GM23338 (cell line): ENCODE measurements around the gene ATP2A3. TPM values are rescaled to one million over a fixed set of nuclear protein-coding genes. Genes with fewer than 3 reads are reported as not detected.

ENCODE experiments used
- ATAC-seq: fragments of 200-7000 bp; cut with Tn5 transposase; 3 replicates; pipeline ENCODE4 v1.9.1; 2020
- DNase-seq: peaks from one replicate; pipeline ENCODE4 v3.0.0-alpha.2; 2015; ENCODE audit warnings: low spot score
- H2AFZ ChIP-seq: fragments of 200-600 bp; sonication (generic); 2 replicates; pipeline ENCODE4 v1.8.0; 2016; ENCODE audit warnings: antibody characterized with exemption, mild to moderate bottlenecking, moderate library complexity
- H3F3A ChIP-seq: fragments of 200-600 bp; sonication (generic); replicated peaks from 2 replicates; pipeline ENCODE4 v1.8.0; 2017; ENCODE audit warnings: antibody characterized with exemption, mixed run types, low read depth
- H3K27ac ChIP-seq: fragments of 200-600 bp; sonication (generic); 2 replicates; pipeline ENCODE4 v1.6.1; 2016; ENCODE audit warnings: low read depth
- H3K27me3 ChIP-seq: fragments of 200-600 bp; sonication (generic); 2 replicates; pipeline ENCODE4 v1.8.0; 2016; ENCODE audit warnings: mild to moderate bottlenecking, mixed run types, moderate library complexity; ENCODE audit not compliant: insufficient read depth
- H3K36me3 ChIP-seq: fragments of 200-600 bp; sonication (generic); 2 replicates; pipeline ENCODE4 v1.8.0; 2016; ENCODE audit warnings: mild to moderate bottlenecking; ENCODE audit not compliant: insufficient read depth
- H3K4me1 ChIP-seq: fragments of 200-600 bp; sonication (generic); 2 replicates; pipeline ENCODE4 v1.8.0; 2016; ENCODE audit warnings: mild to moderate bottlenecking, moderate library complexity; ENCODE audit not compliant: insufficient read depth
- H3K4me2 ChIP-seq: fragments of 200-600 bp; sonication (generic); 2 replicates; pipeline ENCODE4 v1.7.1; 2017; ENCODE audit warnings: mixed run types
- H3K4me3 ChIP-seq: fragments of 200-600 bp; sonication (generic); 2 replicates; pipeline ENCODE4 v1.6.1; 2016; ENCODE audit warnings: mixed run types
- H3K79me2 ChIP-seq: fragments of 200-600 bp; sonication (generic); replicated peaks from 2 replicates; pipeline ENCODE4 v1.8.0; 2017; ENCODE audit warnings: mild to moderate bottlenecking; ENCODE audit not compliant: insufficient read depth
- H3K9me2 ChIP-seq: fragments of 200-600 bp; sonication (generic); 2 replicates; pipeline ENCODE4 v1.8.0; 2017; ENCODE audit not compliant: insufficient read depth
- H4K20me1 ChIP-seq: fragments of 200-600 bp; sonication (generic); replicated peaks from 2 replicates; pipeline ENCODE4 v1.8.0; 2017; ENCODE audit warnings: mild to moderate bottlenecking; ENCODE audit not compliant: insufficient read depth
- H3K27ac Mint-ChIP-seq: 2 replicates; pipeline ENCODE4 v1.8.0; 2020; ENCODE audit warnings: inconsistent platforms, mild to moderate bottlenecking, moderate library complexity, mixed read lengths
- H3K27me3 Mint-ChIP-seq: 3 replicates; pipeline ENCODE4 v1.8.0; 2022; ENCODE audit warnings: low read depth, mild to moderate bottlenecking, moderate library complexity, mixed read lengths, inconsistent platforms; ENCODE audit not compliant: insufficient read depth, poor library complexity
- H3K36me3 Mint-ChIP-seq: 3 replicates; pipeline ENCODE4 v1.8.0; 2021; ENCODE audit warnings: low read depth, mild to moderate bottlenecking, inconsistent platforms, moderate library complexity, mixed read lengths
- H3K4me1 Mint-ChIP-seq: 3 replicates; pipeline ENCODE4 v1.8.0; 2020; ENCODE audit warnings: mild to moderate bottlenecking, inconsistent platforms, mixed read lengths
- H3K4me3 Mint-ChIP-seq: 3 replicates; pipeline ENCODE4 v1.8.0; 2021; ENCODE audit warnings: moderate library complexity, mild to moderate bottlenecking, inconsistent platforms, mixed read lengths
- H3K9me3 Mint-ChIP-seq: 3 replicates; pipeline ENCODE4 v1.8.0; 2020; ENCODE audit warnings: moderate library complexity, mild to moderate bottlenecking, inconsistent platforms, mixed read lengths
- CREB1 ChIP-seq: fragments of 250-450 bp; sonication (Bioruptor Pico); IDR thresholded peaks from 2 replicates; pipeline ENCODE4 v1.5.0; 2020; ENCODE audit warnings: low read depth, mild to moderate bottlenecking, moderate library complexity
- EZH2 ChIP-seq: fragments of 200-600 bp; sonication (generic); IDR thresholded peaks from one replicate; pipeline ENCODE4 v1.8.0; 2017; ENCODE audit warnings: antibody characterized with exemption, mild to moderate bottlenecking, low read depth; ENCODE audit not compliant: unreplicated experiment
- EZH2phosphoT487 ChIP-seq: fragments of 200-600 bp; sonication (generic); IDR thresholded peaks from one replicate; pipeline ENCODE4 v1.8.1; 2018; ENCODE audit warnings: antibody characterized with exemption; ENCODE audit not compliant: unreplicated experiment
- JUNB ChIP-seq: IDR thresholded peaks from one replicate; pipeline ENCODE4 v1.6.1; 2016; ENCODE audit warnings: antibody characterized with exemption; ENCODE audit not compliant: unreplicated experiment
- NANOG ChIP-seq: IDR thresholded peaks from 2 replicates; pipeline ENCODE4 v1.6.1; 2016; ENCODE audit warnings: antibody characterized with exemption, borderline replicate concordance
- POLR2AphosphoS5 ChIP-seq: IDR thresholded peaks from 2 replicates; pipeline ENCODE4 v1.6.1; 2016; ENCODE audit warnings: antibody characterized with exemption, low read depth
- REST ChIP-seq: IDR thresholded peaks from one replicate; pipeline ENCODE4 v1.6.1; 2018; ENCODE audit warnings: antibody characterized with exemption; ENCODE audit not compliant: unreplicated experiment
- STAT1 ChIP-seq: IDR thresholded peaks from one replicate; pipeline ENCODE4 v1.6.1; 2016; ENCODE audit warnings: antibody characterized with exemption; ENCODE audit not compliant: unreplicated experiment
- ZNF114 ChIP-seq: fragments of 250-450 bp; sonication (Bioruptor Pico); IDR thresholded peaks from 2 replicates; pipeline ENCODE4 v1.5.0; 2020; ENCODE audit warnings: mild to moderate bottlenecking, moderate library complexity
- ZNF331 ChIP-seq: fragments of 250-450 bp; sonication (Bioruptor Pico); IDR thresholded peaks from 2 replicates; pipeline ENCODE4 v1.5.0; 2020; ENCODE audit warnings: low read depth, mild to moderate bottlenecking, moderate library complexity
- polyA plus RNA-seq: library from polyadenylated mRNA; unstranded; fragments of >200 nt; fragmentation: Nextera tagmentation; extraction: Ambion mirVana; gene quantifications from 2 replicates; pipeline ENCODE4 v1.2.1, GENCODE V29; 2016
- total RNA-seq: library from RNA; depleted of rRNA; stranded (reverse); fragments of >200 nt; shearing (Covaris generic); gene quantifications from 2 replicates; pipeline ENCODE4 v1.2.3, GENCODE V29; 2014
- TF ChIP-seq, protein P1 (sequence below), 2 experiments: fragments of 200-600 bp in 1 of 2; sonication (generic) in 1 of 2; conservative IDR thresholded peaks; 2 replicates each; pipeline versions ENCODE4 v1.5.1 to v1.6.1; 2016 to 2017; ENCODE audit warnings: antibody characterized with exemption in 2 of 2, low read depth in 2 of 2, mild to moderate bottlenecking in 2 of 2, moderate library complexity in 1 of 2
- TF ChIP-seq, protein P2 (sequence below): fragments of 250-450 bp; sonication (Bioruptor Pico); IDR thresholded peaks from 2 replicates; pipeline ENCODE4 v1.5.0; 2020; ENCODE audit warnings: mild to moderate bottlenecking, moderate library complexity
- TF ChIP-seq, protein P3 (sequence below): IDR thresholded peaks from 2 replicates; pipeline ENCODE4 v1.6.1; 2016; ENCODE audit warnings: antibody characterized with exemption

ATP2A3 gene
- total and polyA plus RNA-seq, 2 experiments from 2014 or later = 9.6 to 35.2 TPM

- no peak for ATAC-seq
- peaks cover 9% of the 10 kb centered on the region for H3K9me3 Mint-ChIP-seq
- Histone ChIP-seq H3K27me3 (no peaks in the 10 kb centered on the region), H3K4me2 (no peak overlapping the region), H3K4me3 (no peak overlapping the region), H3F3A (0 out of 2 replicates have a peak, but pooled peaks cover 3% of the 10 kb centered on the region), H3K4me1 (peaks cover 22% of the 10 kb centered on the region), H3K79me2 (no peaks in the 10 kb centered on the region), H3K36me3 (no peaks in the 10 kb centered on the region), H2AFZ (no peak overlapping the region), H4K20me1 (no peaks in the 10 kb centered on the region; the same call in 1 of the 2 replicates), H3K9me2 (no peaks in the 10 kb centered on the region), H3K27ac (no peak overlapping the region)
- DNase-seq = no peak
- H3K4me1 Mint-ChIP-seq = peaks cover 32% of the 10 kb centered on the region
- H3K27me3 Mint-ChIP-seq = peaks cover 22% of the 10 kb centered on the region
- no peak overlapping the region for H3K4me3 Mint-ChIP-seq
- peaks cover 8% of the 10 kb centered on the region for H3K36me3 Mint-ChIP-seq
- no peak for TF ChIP-seq POLR2AphosphoS5
- TF ChIP-seq EZH2phosphoT487 = no peak
- TF ChIP-seq, protein P1, sequence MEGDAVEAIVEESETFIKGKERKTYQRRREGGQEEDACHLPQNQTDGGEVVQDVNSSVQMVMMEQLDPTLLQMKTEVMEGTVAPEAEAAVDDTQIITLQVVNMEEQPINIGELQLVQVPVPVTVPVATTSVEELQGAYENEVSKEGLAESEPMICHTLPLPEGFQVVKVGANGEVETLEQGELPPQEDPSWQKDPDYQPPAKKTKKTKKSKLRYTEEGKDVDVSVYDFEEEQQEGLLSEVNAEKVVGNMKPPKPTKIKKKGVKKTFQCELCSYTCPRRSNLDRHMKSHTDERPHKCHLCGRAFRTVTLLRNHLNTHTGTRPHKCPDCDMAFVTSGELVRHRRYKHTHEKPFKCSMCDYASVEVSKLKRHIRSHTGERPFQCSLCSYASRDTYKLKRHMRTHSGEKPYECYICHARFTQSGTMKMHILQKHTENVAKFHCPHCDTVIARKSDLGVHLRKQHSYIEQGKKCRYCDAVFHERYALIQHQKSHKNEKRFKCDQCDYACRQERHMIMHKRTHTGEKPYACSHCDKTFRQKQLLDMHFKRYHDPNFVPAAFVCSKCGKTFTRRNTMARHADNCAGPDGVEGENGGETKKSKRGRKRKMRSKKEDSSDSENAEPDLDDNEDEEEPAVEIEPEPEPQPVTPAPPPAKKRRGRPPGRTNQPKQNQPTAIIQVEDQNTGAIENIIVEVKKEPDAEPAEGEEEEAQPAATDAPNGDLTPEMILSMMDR (conservative IDR thresholded peaks at IDR 0.05; ENCODE audit: low read depth in 2 of 2) = no peak
- no peak for TF ChIP-seq STAT1
- TF ChIP-seq, protein P2, sequence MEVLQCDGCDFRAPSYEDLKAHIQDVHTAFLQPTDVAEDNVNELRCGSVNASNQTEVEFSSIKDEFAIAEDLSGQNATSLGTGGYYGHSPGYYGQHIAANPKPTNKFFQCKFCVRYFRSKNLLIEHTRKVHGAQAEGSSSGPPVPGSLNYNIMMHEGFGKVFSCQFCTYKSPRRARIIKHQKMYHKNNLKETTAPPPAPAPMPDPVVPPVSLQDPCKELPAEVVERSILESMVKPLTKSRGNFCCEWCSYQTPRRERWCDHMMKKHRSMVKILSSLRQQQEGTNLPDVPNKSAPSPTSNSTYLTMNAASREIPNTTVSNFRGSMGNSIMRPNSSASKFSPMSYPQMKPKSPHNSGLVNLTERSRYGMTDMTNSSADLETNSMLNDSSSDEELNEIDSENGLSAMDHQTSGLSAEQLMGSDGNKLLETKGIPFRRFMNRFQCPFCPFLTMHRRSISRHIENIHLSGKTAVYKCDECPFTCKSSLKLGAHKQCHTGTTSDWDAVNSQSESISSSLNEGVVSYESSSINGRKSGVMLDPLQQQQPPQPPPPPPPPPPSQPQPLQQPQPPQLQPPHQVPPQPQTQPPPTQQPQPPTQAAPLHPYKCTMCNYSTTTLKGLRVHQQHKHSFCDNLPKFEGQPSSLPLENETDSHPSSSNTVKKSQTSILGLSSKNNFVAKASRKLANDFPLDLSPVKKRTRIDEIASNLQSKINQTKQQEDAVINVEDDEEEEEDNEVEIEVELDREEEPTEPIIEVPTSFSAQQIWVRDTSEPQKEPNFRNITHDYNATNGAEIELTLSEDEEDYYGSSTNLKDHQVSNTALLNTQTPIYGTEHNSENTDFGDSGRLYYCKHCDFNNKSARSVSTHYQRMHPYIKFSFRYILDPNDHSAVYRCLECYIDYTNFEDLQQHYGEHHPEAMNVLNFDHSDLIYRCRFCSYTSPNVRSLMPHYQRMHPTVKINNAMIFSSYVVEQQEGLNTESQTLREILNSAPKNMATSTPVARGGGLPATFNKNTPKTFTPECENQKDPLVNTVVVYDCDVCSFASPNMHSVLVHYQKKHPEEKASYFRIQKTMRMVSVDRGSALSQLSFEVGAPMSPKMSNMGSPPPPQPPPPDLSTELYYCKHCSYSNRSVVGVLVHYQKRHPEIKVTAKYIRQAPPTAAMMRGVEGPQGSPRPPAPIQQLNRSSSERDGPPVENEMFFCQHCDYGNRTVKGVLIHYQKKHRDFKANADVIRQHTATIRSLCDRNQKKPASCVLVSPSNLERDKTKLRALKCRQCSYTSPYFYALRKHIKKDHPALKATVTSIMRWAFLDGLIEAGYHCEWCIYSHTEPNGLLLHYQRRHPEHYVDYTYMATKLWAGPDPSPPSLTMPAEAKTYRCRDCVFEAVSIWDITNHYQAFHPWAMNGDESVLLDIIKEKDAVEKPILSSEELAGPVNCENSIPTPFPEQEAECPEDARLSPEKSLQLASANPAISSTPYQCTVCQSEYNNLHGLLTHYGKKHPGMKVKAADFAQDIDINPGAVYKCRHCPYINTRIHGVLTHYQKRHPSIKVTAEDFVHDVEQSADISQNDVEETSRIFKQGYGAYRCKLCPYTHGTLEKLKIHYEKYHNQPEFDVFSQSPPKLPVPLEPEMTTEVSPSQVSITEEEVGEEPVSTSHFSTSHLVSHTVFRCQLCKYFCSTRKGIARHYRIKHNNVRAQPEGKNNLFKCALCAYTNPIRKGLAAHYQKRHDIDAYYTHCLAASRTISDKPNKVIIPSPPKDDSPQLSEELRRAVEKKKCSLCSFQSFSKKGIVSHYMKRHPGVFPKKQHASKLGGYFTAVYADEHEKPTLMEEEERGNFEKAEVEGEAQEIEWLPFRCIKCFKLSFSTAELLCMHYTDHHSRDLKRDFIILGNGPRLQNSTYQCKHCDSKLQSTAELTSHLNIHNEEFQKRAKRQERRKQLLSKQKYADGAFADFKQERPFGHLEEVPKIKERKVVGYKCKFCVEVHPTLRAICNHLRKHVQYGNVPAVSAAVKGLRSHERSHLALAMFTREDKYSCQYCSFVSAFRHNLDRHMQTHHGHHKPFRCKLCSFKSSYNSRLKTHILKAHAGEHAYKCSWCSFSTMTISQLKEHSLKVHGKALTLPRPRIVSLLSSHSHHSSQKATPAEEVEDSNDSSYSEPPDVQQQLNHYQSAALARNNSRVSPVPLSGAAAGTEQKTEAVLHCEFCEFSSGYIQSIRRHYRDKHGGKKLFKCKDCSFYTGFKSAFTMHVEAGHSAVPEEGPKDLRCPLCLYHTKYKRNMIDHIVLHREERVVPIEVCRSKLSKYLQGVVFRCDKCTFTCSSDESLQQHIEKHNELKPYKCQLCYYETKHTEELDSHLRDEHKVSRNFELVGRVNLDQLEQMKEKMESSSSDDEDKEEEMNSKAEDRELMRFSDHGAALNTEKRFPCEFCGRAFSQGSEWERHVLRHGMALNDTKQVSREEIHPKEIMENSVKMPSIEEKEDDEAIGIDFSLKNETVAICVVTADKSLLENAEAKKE = no peak
- TF ChIP-seq ZNF114 (CRISPR knock-in tag) = no peak
- no peak for TF ChIP-seq ZNF331 (CRISPR knock-in tag)
- no peak for TF ChIP-seq CREB1 (CRISPR knock-in tag)
- TF ChIP-seq NANOG = no peak
- TF ChIP-seq JUNB = no peak
- no peak for TF ChIP-seq EZH2
- TF ChIP-seq, protein P3, sequence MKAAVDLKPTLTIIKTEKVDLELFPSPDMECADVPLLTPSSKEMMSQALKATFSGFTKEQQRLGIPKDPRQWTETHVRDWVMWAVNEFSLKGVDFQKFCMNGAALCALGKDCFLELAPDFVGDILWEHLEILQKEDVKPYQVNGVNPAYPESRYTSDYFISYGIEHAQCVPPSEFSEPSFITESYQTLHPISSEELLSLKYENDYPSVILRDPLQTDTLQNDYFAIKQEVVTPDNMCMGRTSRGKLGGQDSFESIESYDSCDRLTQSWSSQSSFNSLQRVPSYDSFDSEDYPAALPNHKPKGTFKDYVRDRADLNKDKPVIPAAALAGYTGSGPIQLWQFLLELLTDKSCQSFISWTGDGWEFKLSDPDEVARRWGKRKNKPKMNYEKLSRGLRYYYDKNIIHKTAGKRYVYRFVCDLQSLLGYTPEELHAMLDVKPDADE = no peak
- TF ChIP-seq REST = no peak
- no peak overlapping the region for H3K27ac Mint-ChIP-seq
These were observed 15.0 kb upstream of the ATP2A3 start for GRCh38 chr17:3979290-3979611.
